ENCODE data around the gene GABBR2.

GABBR2 gene

DNA sequence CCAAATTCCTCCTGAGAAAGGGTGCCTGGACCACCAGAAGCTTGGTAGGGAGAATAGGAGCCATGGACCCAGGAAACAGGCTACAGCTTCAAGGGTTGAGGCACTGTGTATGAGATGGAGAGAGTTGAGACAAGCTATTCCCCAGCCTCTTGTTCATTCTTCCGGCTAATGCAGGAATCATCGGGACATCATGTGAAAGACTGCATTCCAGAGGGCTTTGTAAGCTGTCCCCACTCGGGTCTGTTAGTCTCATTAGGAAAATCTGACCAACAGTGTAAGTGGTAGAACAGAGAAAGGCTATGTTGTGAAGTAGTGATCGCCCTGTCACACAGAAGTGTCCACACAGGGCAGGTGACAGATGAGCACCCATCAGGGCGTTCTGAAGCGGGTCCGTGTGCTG, 81.4 kb downstream of the GABBR2 start:
- TF ChIP-seq, protein P1, sequence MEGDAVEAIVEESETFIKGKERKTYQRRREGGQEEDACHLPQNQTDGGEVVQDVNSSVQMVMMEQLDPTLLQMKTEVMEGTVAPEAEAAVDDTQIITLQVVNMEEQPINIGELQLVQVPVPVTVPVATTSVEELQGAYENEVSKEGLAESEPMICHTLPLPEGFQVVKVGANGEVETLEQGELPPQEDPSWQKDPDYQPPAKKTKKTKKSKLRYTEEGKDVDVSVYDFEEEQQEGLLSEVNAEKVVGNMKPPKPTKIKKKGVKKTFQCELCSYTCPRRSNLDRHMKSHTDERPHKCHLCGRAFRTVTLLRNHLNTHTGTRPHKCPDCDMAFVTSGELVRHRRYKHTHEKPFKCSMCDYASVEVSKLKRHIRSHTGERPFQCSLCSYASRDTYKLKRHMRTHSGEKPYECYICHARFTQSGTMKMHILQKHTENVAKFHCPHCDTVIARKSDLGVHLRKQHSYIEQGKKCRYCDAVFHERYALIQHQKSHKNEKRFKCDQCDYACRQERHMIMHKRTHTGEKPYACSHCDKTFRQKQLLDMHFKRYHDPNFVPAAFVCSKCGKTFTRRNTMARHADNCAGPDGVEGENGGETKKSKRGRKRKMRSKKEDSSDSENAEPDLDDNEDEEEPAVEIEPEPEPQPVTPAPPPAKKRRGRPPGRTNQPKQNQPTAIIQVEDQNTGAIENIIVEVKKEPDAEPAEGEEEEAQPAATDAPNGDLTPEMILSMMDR (conservative IDR thresholded peaks at IDR 0.05): no peak
- no peak overlapping the region for H3K27ac ChIP-seq

DNA sequence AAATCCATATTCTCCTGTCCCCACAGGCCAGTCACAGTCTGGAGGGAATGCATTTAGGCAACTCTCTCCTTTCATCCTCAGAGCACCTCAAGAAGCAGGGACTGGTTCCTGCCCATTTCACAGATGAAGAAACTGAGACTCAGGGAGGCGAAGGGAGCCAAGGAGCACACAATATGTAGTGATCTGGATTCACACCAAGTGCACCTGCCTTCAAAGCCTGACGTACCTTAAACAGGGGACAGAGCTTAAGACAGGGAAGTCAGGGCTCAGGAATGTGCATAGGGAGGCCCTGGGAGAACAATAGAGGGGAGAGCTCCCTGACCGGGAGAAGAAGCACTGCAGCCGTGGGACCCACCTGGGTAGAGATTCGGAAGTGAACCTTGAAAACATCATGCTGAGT, 83.0 kb downstream of the GABBR2 start:
- H3K27ac ChIP-seq: no peak overlapping the region
- TF ChIP-seq, protein P1 (conservative IDR thresholded peaks at IDR 0.05): no peak

GRCh38 chr9:98619788-98620187, 88.9 kb downstream of the GABBR2 start:
- TF ChIP-seq, protein P1 (conservative IDR thresholded peaks at IDR 0.05): no peak
- H3K27ac ChIP-seq: peak overlapping the region; percentile 34; the same call in 1 of the 2 replicates

DNA sequence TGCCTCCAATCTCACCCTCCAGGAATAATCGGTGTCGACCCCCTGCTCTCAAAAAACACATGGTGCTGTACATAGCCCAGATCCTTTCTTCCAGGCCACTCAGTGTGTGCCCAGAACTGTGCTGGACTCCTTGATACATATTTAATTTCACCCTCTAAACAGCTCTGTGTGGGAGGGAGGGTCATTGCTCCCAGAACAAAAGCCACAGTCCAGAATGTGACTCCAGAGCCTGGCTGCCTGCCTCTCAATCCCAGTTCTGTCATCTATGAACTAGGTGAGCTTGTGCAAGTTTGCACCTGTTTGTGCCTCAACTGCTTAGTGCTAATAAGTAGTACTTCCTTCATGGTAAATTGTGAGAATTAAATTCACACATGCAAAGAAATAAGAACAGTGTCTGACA, 93.1 kb downstream of the GABBR2 start:
- TF ChIP-seq, protein P1 (conservative IDR thresholded peaks at IDR 0.05): no peak
- no peak overlapping the region for H3K27ac ChIP-seq

DNA sequence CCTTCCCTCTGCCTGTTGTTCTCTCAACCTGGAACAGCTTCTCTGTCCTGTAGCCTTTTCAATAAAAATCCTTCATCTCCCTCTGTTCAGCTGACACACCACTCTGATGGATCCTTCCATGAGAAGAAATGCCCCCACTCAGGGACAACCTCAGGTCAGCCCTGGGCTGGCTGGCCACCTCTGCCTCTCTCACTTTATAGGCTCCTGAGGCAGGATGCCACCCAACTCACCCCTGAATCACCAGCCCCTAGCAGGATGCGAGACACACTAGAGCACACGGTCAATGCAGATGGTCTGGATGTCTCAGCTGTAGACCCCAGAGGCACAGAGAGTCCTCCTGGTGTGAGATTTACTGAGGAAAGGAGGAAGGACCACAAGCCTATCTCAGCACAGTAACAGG, 93.8 kb downstream of the GABBR2 start:
- TF ChIP-seq, protein P1 (conservative IDR thresholded peaks at IDR 0.05): no peak
- H3K27ac ChIP-seq: no peak overlapping the region

GRCh38 chr9:98612061-98612752, 96.5 kb downstream of the GABBR2 start:
- TF ChIP-seq, protein P1 (conservative IDR thresholded peaks at IDR 0.05): 0 out of 2 replicates have a peak, but pooled peaks have one; percentile 11
- H3K27ac ChIP-seq: no peak overlapping the region

- TF ChIP-seq, protein P1 (conservative IDR thresholded peaks at IDR 0.05): no peak
- H3K27ac ChIP-seq: no peak overlapping the region
Measured at GRCh38 chr9:98611319-98611718, 97.4 kb downstream of the GABBR2 start.

Data from VCaP (cell line).